GM19099 (cell line): ENCODE data around the gene SH3TC1.

ENCODE experiments used
- POLR2A ChIP-seq: IDR thresholded peaks from 3 replicates; pipeline ENCODE4 v1.6.1; 2011; ENCODE audit warnings: low read depth; ENCODE audit not compliant: insufficient read length; ENCODE audit errors: extremely low read depth

SH3TC1 gene

GRCh38 chr4:8159537-8160232 lies 39.4 kb upstream of the SH3TC1 start:
- TF ChIP-seq POLR2A: no peak

GRCh38 chr4:8160233-8160560 lies 38.9 kb upstream of the SH3TC1 start:
- TF ChIP-seq POLR2A: no peak

- no peak for TF ChIP-seq POLR2A
Observed at GRCh38 chr4:8160572-8160971, 38.5 kb upstream of the SH3TC1 start.

- no peak for TF ChIP-seq POLR2A
Observed at GRCh38 chr4:8162625-8163024, 36.5 kb upstream of the SH3TC1 start.

- TF ChIP-seq POLR2A: no peak
Observed at GRCh38 chr4:8163026-8163425, 36.1 kb upstream of the SH3TC1 start.

GRCh38 chr4:8163436-8164193 lies 35.5 kb upstream of the SH3TC1 start:
- TF ChIP-seq POLR2A: no peak

- TF ChIP-seq POLR2A: no peak
Observed at GRCh38 chr4:8164194-8164565, 34.9 kb upstream of the SH3TC1 start.

- no peak for TF ChIP-seq POLR2A
Observed at GRCh38 chr4:8164687-8165086, 34.4 kb upstream of the SH3TC1 start.

- no peak for TF ChIP-seq POLR2A
Observed at GRCh38 chr4:8165374-8165896, 33.7 kb upstream of the SH3TC1 start.

GRCh38 chr4:8167291-8167690 lies 31.8 kb upstream of the SH3TC1 start:
- no peak for TF ChIP-seq POLR2A

GRCh38 chr4:8167815-8168214 lies 31.3 kb upstream of the SH3TC1 start:
- no peak for TF ChIP-seq POLR2A

GRCh38 chr4:8168232-8168631 lies 30.9 kb upstream of the SH3TC1 start:
- no peak for TF ChIP-seq POLR2A

- no peak for TF ChIP-seq POLR2A
Observed at GRCh38 chr4:8168832-8169598, 30.1 kb upstream of the SH3TC1 start.

GRCh38 chr4:8169763-8170162 lies 29.3 kb upstream of the SH3TC1 start:
- TF ChIP-seq POLR2A: no peak

GRCh38 chr4:8170341-8170740 lies 28.7 kb upstream of the SH3TC1 start:
- TF ChIP-seq POLR2A: no peak

- no peak for TF ChIP-seq POLR2A
Observed at GRCh38 chr4:8171266-8171665, 27.8 kb upstream of the SH3TC1 start.
